ENCODE data around the gene TMEM132C.

DNA sequence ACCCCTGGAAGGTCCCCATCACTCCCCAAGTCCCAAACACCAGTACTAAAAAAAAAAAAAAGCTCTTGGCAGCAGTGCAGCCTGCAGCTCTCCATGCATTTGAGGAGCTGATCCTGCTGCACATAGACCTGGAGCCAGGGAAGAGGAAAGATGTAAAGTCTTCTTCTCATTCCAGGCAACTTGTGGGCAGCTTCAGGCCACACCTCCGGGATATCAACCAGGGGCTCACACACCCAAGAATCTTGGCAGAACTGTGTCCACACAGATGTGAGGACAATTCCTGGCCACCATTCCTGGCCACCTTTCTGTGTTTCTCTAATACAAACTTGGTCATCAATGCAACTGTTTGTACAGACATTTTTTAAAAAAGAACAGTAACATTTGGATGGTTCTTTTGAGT is 72.7 kb downstream of the TMEM132C start:
- TF ChIP-seq EZH2 (optimal IDR thresholded peaks at IDR 0.05; ENCODE audit: low read depth, low read length), result no peak
- TF ChIP-seq, protein P1, sequence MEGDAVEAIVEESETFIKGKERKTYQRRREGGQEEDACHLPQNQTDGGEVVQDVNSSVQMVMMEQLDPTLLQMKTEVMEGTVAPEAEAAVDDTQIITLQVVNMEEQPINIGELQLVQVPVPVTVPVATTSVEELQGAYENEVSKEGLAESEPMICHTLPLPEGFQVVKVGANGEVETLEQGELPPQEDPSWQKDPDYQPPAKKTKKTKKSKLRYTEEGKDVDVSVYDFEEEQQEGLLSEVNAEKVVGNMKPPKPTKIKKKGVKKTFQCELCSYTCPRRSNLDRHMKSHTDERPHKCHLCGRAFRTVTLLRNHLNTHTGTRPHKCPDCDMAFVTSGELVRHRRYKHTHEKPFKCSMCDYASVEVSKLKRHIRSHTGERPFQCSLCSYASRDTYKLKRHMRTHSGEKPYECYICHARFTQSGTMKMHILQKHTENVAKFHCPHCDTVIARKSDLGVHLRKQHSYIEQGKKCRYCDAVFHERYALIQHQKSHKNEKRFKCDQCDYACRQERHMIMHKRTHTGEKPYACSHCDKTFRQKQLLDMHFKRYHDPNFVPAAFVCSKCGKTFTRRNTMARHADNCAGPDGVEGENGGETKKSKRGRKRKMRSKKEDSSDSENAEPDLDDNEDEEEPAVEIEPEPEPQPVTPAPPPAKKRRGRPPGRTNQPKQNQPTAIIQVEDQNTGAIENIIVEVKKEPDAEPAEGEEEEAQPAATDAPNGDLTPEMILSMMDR (IDR thresholded peaks at IDR 0.05; ENCODE audit: low read length), result no peak
- TF ChIP-seq EZH2phosphoT487 (IDR thresholded peaks at IDR 0.05; ENCODE audit: low read length), result no peak

Measured in MM.1S (cell line).